GM10266 (cell line): ENCODE data around the gene HLA-DOA.

Experiments used
- DNase-seq: peaks from one replicate; pipeline ENCODE4 v3.0.0; 2012; ENCODE audit errors: extremely low spot score
- TF ChIP-seq, protein P1 (sequence below): IDR thresholded peaks from 2 replicates; pipeline ENCODE4 v1.5.1; 2012; ENCODE audit warnings: mild to moderate bottlenecking, low read depth; ENCODE audit not compliant: control insufficient read depth, insufficient read depth; ENCODE audit errors: missing control alignments

The HLA-DOA gene

DNA sequence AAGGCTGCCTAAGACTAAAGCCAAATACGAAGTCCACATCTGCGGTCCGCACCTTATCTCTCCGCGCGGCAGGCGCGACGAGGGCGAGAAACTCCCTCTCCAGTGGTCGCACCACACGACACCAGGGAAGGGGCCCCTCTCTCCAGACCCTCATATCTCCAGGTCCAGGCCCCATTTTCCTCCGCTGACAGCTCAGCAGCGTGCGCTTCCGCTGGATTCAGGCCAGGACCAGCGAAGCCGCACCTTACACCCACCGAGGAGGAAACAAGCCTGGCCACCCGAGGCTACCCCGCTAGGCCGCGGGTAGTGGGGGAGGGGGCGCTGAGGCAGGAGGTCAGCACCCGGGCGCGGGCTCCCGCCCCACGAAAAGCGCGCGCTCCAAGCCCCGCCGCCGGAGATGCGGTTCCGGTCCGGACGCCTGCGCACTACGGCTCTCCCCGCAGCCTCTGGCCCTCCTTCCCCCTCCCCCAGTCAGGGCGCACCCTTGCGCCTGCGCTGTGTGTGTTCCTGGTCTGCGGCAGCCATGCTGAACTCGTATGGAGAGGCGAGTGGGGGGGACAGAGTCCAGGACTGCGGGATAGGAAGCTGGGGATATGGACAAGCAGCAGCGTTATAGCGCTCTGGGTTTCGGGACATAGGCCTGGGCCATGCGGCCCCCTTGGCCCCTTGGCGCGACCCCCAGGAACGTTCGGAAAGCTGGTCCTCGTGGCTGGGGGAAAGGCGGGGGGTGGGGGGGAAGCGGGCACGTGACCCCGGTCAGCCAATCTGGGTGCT lies 41.1 kb downstream of the HLA-DOA start, which contains the start of gene BRD2:
Gene BRD2, plus strand, starts transcription at position 502 of the 774 bp plus-strand sequence. CDS start 4,305 bp downstream, outside the sequence.
- peak; percentile 88 for DNase-seq

DNA sequence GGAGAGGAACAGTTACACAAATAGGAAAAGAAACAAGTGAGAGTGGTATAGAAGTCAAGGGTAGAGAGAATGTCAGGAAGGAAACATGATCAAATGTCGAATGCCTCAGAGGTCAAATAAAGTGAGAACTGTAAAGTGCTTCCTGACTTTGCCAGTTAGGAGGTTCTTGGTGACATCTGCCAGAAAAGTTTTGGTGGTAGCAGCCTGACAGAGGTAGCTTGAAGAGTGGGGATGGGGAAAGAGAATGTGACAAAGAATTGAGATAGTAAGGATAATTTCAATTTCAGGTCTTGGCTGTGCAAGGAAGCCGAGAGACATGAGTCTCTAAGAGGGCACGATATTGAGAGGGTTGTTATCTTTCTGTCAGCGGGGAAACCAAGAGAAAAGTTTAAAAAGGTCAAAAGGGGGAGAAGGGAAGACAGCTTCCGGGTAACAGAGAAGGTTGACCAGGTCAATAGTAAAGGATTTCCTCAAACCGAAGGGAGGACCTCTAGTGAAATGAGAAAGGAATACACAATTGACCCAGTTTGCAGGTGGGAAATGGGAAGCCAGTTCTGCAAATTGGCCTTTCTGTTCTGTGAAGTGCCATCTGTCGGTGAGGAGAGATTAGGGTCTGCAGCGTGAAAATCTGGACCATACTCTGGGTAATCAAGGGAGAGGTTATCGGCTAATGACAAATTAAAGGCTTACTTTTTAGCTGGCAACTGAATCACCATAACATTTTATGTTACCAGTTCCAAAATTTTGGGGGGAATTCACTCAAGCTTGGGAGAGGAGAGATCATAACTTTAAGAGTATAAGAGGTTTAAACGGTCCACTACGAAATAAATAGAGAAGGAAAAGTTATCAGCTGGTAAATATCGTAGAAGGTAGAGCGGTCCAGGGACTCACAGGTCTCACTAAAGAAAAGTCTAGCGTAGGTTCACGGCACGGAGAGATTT lies 42.0 kb downstream of the HLA-DOA start:
- TF ChIP-seq, protein P1, sequence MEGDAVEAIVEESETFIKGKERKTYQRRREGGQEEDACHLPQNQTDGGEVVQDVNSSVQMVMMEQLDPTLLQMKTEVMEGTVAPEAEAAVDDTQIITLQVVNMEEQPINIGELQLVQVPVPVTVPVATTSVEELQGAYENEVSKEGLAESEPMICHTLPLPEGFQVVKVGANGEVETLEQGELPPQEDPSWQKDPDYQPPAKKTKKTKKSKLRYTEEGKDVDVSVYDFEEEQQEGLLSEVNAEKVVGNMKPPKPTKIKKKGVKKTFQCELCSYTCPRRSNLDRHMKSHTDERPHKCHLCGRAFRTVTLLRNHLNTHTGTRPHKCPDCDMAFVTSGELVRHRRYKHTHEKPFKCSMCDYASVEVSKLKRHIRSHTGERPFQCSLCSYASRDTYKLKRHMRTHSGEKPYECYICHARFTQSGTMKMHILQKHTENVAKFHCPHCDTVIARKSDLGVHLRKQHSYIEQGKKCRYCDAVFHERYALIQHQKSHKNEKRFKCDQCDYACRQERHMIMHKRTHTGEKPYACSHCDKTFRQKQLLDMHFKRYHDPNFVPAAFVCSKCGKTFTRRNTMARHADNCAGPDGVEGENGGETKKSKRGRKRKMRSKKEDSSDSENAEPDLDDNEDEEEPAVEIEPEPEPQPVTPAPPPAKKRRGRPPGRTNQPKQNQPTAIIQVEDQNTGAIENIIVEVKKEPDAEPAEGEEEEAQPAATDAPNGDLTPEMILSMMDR: peak; percentile 75
- no peak for DNase-seq

More for the DNA sequence above, 41.1 kb downstream of the HLA-DOA start, which contains the start of gene BRD2:
- TF ChIP-seq, protein P1: no peak

DNA sequence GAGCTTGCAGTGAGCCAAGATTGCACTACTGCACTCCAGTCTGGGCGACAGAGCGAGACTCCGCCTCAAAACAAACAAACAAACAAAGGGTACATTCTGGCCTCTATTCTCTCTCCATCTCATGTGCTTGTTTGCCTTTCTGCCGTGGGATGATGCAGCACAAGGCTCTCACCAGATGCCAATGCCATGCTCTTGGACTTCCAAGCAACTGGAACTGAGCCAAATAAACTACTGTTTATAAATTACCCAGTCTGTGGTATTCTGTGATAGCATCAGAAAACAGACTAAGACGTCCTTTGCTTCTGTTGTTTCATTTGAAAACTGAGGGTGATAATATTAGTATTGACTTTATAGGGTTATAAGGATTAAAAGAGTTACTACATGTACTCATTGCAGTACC lies 44.6 kb downstream of the HLA-DOA start:
- TF ChIP-seq, protein P1: no peak
- no peak for DNase-seq

DNA sequence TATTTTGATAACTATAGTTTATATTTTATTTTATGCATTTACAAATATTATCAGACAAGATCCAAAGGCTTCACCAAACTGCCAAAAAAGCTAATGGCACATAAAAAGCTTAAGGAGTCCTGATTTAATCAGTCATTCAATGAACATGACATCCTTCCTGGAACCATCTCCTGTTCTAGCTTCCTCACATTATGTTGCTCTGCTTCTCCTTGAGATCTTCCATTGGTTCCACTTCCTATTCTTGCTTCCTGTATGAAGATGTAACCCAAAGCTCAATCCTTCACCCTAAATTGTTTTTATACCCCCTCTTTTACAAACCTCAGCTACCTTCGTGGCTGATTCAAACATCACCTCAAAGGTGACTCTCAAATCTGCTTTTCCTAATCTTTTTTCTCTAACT lies 45.5 kb downstream of the HLA-DOA start:
- TF ChIP-seq, protein P1: no peak
- DNase-seq: no peak

DNA sequence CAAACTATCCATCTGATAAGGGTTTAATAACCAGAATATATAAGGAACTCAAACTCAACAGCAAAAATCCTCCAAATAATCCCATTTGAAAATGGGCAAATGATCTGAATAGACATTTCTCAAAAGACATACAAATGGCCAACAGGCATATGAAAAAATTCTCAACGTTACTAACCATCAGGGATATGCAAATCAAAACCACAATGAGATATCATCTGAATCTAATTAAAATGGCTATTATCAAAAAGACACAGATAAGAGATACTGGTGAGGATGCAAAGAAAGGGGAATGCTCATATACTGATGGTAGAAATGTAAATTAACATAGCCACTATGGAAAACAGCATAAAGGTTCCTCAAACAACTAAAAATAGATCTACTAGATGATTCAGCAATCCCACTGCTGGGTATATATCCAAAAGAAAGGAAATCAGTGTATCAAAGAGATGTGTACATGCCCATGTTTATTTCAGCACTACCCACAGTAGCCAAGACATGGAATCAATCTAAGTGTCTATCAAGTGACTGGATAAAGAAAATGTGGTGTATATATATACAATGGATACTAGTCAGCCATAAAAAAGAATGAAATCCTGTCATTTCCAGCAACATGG lies 47.1 kb downstream of the HLA-DOA start:
- no peak for DNase-seq
- TF ChIP-seq, protein P1: no peak

DNA sequence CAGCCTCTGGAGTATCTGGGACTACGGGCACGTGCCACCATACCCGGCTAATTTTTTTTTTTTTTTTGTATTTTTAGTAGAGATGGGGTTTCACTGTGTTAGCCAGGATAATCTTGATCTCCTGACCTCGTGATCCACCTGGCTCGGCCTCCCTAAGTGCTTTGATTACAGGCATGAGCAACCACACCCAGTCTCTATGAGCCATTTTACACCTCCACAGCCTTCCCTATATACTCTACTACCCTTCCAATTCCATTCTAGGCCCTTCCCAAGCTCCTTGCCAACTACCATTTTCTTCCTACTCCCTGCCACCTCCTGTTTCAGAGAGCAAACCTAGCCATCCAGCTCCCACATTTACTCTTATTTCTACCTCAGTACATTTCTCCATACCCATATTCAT lies 48.8 kb downstream of the HLA-DOA start:
- no peak for DNase-seq
- TF ChIP-seq, protein P1: no peak
